Fibroblast of lung (primary cell): Measurements from ENCODE around the gene DICER1.

ENCODE experiments used
- CTCF ChIP-seq, 2 donors: IDR thresholded peaks in 1 of 2; conservative IDR thresholded peaks in 1 of 2; 1 replicate in 1 of 2; 2 replicates in 1 of 2; pipeline ENCODE4 v1.5.1; 2011 to 2012; ENCODE audit warnings: low read length in 2 of 2, control low read depth in 1 of 2, inconsistent platforms in 1 of 2, low read depth in 1 of 2, mild to moderate bottlenecking in 1 of 2
- EZH2 ChIP-seq: IDR thresholded peaks from 2 replicates; pipeline ENCODE4 v1.5.1; 2012; ENCODE audit warnings: low read length, control low read depth, mild to moderate bottlenecking; ENCODE audit errors: missing control alignments

- TF ChIP-seq CTCF (conservative IDR thresholded peaks at IDR 0.05 in 1 of 2, IDR thresholded peaks at IDR 0.05 in 1 of 2; ENCODE audit: low read depth in 1 of 2, low read length in 2 of 2): no peak
- no peak for TF ChIP-seq EZH2
Observed at GRCh38 chr14:95141684-95142083, 15.6 kb downstream of the DICER1 start.
